ENCODE results near the gene TM7SF2. TPM values are rescaled to one million over a fixed set of nuclear protein-coding genes. Genes with fewer than 3 reads are reported as not detected.

TM7SF2 gene
- total and polyA plus RNA-seq, 2 of the 13 experiments (the other 11 are each of a cell fraction or from before 2014, with no cell fraction given): 56.0 to 66.9 TPM

GRCh38 chr11:65134952-65135632 is 23.4 kb downstream of the TM7SF2 start (continued):
- TF ChIP-seq TERF1 (CRISPR knock-in tag; IDR thresholded peaks at IDR 0.05): no peak
- no peak for TF ChIP-seq TBX3 (IDR thresholded peaks at IDR 0.05; ENCODE audit: borderline replicate concordance)
- 0 out of 2 replicates have a peak, but pooled peaks have one; percentile 4 for TF ChIP-seq ZNF350 (CRISPR knock-in tag; IDR thresholded peaks at IDR 0.05; ENCODE audit: borderline replicate concordance, low read depth)
- no peak; the same call in 1 of the 2 replicates for TF ChIP-seq ZFP90 (CRISPR knock-in tag; IDR thresholded peaks at IDR 0.05; ENCODE audit: borderline replicate concordance)
- no peak; the same call in 1 of the 2 replicates for TF ChIP-seq IKZF5 (CRISPR knock-in tag; IDR thresholded peaks at IDR 0.05)
- TF ChIP-seq MEIS1 (CRISPR knock-in tag; IDR thresholded peaks at IDR 0.05; ENCODE audit: borderline replicate concordance): no peak; the same call in 1 of the 2 replicates
- no peak for TF ChIP-seq ZNF260 (CRISPR knock-in tag; IDR thresholded peaks at IDR 0.05; ENCODE audit: borderline replicate concordance, low read depth)
- 0 out of 2 replicates have a peak, but pooled peaks have one; percentile 18 for TF ChIP-seq ZNF614 (CRISPR knock-in tag; IDR thresholded peaks at IDR 0.05; ENCODE audit: borderline replicate concordance)
- TF ChIP-seq, protein P1, sequence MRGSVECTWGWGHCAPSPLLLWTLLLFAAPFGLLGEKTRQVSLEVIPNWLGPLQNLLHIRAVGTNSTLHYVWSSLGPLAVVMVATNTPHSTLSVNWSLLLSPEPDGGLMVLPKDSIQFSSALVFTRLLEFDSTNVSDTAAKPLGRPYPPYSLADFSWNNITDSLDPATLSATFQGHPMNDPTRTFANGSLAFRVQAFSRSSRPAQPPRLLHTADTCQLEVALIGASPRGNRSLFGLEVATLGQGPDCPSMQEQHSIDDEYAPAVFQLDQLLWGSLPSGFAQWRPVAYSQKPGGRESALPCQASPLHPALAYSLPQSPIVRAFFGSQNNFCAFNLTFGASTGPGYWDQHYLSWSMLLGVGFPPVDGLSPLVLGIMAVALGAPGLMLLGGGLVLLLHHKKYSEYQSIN (CRISPR knock-in tag; IDR thresholded peaks at IDR 0.05; ENCODE audit: borderline replicate concordance): no peak
- TF ChIP-seq, protein P2, sequence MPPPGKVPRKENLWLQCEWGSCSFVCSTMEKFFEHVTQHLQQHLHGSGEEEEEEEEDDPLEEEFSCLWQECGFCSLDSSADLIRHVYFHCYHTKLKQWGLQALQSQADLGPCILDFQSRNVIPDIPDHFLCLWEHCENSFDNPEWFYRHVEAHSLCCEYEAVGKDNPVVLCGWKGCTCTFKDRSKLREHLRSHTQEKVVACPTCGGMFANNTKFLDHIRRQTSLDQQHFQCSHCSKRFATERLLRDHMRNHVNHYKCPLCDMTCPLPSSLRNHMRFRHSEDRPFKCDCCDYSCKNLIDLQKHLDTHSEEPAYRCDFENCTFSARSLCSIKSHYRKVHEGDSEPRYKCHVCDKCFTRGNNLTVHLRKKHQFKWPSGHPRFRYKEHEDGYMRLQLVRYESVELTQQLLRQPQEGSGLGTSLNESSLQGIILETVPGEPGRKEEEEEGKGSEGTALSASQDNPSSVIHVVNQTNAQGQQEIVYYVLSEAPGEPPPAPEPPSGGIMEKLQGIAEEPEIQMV (CRISPR knock-in tag; IDR thresholded peaks at IDR 0.05; ENCODE audit: low read depth): no peak
- TF ChIP-seq RBAK (CRISPR knock-in tag; IDR thresholded peaks at IDR 0.05): no peak
- peak; percentile 52 for TF ChIP-seq ZNF121 (CRISPR knock-in tag; IDR thresholded peaks at IDR 0.05)
- TF ChIP-seq ZNF562 (CRISPR knock-in tag; IDR thresholded peaks at IDR 0.05; ENCODE audit: borderline replicate concordance): no peak
- TF ChIP-seq NFRKB (IDR thresholded peaks at IDR 0.05): no peak
- no peak for TF ChIP-seq MAF1 (CRISPR knock-in tag; IDR thresholded peaks at IDR 0.05; ENCODE audit: borderline replicate concordance)
- TF ChIP-seq ZNF337 (CRISPR knock-in tag; IDR thresholded peaks at IDR 0.05; ENCODE audit: borderline replicate concordance, low read depth): no peak
- no peak for TF ChIP-seq NR3C1 (CRISPR knock-in tag; IDR thresholded peaks at IDR 0.05)
- TF ChIP-seq GABPA (IDR thresholded peaks at IDR 0.05; ENCODE audit: low read depth, low read length): no peak
- TF ChIP-seq GABPA (CRISPR knock-in tag; IDR thresholded peaks at IDR 0.05; ENCODE audit: low read depth): no peak
- no peak for TF ChIP-seq ZNF496 (CRISPR knock-in tag; IDR thresholded peaks at IDR 0.05; ENCODE audit: insufficient replicate concordance)
- no peak for TF ChIP-seq KAT2B (IDR thresholded peaks at IDR 0.05; ENCODE audit: borderline replicate concordance, low read depth, low read length)
- TF ChIP-seq ZSCAN22 (CRISPR knock-in tag; IDR thresholded peaks at IDR 0.05): no peak
- peak; percentile 21; the same call in 1 of the 2 replicates for TF ChIP-seq NCOR1 (IDR thresholded peaks at IDR 0.05; ENCODE audit: borderline replicate concordance, low read length)
- TF ChIP-seq MIXL1 (CRISPR knock-in tag; IDR thresholded peaks at IDR 0.05): peak; percentile 32; the same call in 1 of the 2 replicates
- peak; percentile 63 for TF ChIP-seq ETV5 (CRISPR knock-in tag; IDR thresholded peaks at IDR 0.05; ENCODE audit: borderline replicate concordance)
- TF ChIP-seq ZNF264 (CRISPR knock-in tag; IDR thresholded peaks at IDR 0.05): 0 out of 2 replicates have a peak, but pooled peaks have one; percentile 16

Data from HepG2 (cell line).